ENCODE measurements around the gene SMAP2. TPM values are rescaled to one million over a fixed set of nuclear protein-coding genes. Genes with fewer than 3 reads are reported as not detected.

SMAP2 gene
- polyA plus RNA-seq, 3 donors from 2014 or later, result 166 to 280 (median 170) TPM

GRCh38 chr1:40353082-40353481 lies 20.4 kb upstream of the SMAP2 start:
- no peaks in the 10 kb centered on the region for H3K9me3 Mint-ChIP-seq
- H3K4me1 Mint-ChIP-seq, result no peaks in the 10 kb centered on the region
- no peak overlapping the region for H3K4me3 Mint-ChIP-seq
- no peaks in the 10 kb centered on the region for H3K36me3 Mint-ChIP-seq
- H3K27ac Mint-ChIP-seq, result no peak overlapping the region
- no peak for DNase-seq
- peaks cover 0 to 1% (median 0%) of the 10 kb centered on the region in 3 donors for H3K27me3 Mint-ChIP-seq (ENCODE audit: low read depth in 3 of 3)

GRCh38 chr1:40357625-40358024 lies 15.9 kb upstream of the SMAP2 start:
- H3K4me3 Mint-ChIP-seq, result no peak overlapping the region
- H3K9me3 Mint-ChIP-seq, result peaks cover 0 to 8% (median 2%) of the 10 kb centered on the region in 6 donors
- H3K36me3 Mint-ChIP-seq, result peaks cover 0 to 4% (median 0%) of the 10 kb centered on the region in 3 donors
- peaks cover 0 to 4% (median 0%) of the 10 kb centered on the region in 3 donors for H3K27me3 Mint-ChIP-seq (ENCODE audit: low read depth in 3 of 3)
- no peak for DNase-seq
- H3K4me1 Mint-ChIP-seq, result no peaks in the 10 kb centered on the region
- no peak overlapping the region for H3K27ac Mint-ChIP-seq

DNA sequence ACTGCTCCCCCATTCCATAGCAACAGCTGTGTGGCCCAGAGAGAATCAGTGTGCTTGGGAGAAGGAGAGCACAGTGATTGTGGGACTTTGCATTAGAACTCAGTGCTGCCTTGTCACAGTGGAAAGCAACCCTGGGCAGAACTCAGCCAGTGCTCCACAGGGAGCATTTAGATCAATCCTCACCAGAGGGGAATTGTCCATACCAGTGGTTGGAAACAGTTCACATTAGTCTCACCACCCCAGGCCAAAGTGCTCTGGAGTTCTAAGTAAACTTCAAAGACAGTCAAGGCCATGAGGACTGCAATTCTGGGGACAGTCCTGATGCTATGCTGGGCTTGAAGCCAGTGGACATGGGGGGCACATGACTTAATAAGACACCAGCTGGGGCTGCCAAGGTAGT lies 12.9 kb upstream of the SMAP2 start:
- H3K36me3 Mint-ChIP-seq, result peaks cover 0 to 4% (median 0%) of the 10 kb centered on the region in 3 donors
- no peak overlapping the region for H3K4me3 Mint-ChIP-seq
- no peak overlapping the region for H3K27ac Mint-ChIP-seq

DNA sequence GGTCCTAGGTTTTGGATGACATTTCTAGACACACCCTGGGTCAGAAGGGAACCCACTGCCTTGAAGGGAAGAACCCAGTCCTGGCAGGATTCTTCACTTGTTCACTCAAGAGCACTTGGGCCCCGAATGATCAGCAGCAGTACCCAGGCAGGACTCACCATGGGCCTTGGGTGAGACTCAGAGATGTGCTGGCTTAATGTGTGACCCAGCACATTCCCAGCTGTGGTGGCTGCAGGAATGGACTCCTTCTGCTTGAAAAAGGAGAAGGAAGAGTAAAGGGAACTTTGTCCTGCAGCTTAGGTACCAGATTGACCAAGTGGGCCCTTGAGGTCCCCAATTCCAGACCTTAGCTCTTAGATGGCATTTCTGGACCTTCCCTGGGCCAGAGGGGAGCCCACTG lies 12.3 kb upstream of the SMAP2 start:
- Mint-ChIP-seq H3K27ac (no peak overlapping the region), H3K36me3 (peaks cover 0 to 4% (median 0%) of the 10 kb centered on the region in 3 donors), H3K4me3 (no peak overlapping the region), H3K9me3 (peaks cover 0 to 8% (median 2%) of the 10 kb centered on the region in 6 donors), H3K27me3 (ENCODE audit: low read depth in 3 of 3) (peaks cover 2 to 10% (median 6%) of the 10 kb centered on the region in 3 donors), H3K4me1 (no peaks in the 10 kb centered on the region)
- DNase-seq, result no peak

More for the DNA sequence above, 12.9 kb upstream of the SMAP2 start:
- Mint-ChIP-seq H3K27me3 (ENCODE audit: low read depth in 3 of 3) (peaks cover 2 to 8% (median 6%) of the 10 kb centered on the region in 3 donors), H3K4me1 (no peaks in the 10 kb centered on the region), H3K9me3 (peaks cover 0 to 8% (median 2%) of the 10 kb centered on the region in 6 donors)
- no peak for DNase-seq

DNA sequence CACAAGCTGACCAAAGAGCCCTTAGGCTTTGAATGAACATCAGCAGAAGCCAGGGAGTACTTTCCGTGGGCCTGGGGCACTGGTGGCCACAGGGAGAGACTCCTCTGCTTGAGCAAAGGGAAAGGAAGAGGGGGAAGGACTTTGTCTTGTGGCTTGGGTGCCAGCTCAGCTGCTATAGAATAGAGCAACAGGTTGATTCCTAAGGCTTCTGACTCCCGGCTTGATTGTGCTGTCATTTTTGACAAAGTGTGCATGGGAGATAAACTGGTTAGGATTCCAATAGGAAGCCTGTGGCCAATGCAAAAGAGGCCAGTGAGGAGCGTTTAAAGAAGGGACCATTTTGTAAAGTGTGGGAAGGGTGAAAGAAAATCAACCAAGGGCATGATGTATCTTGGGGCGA lies 11.9 kb upstream of the SMAP2 start:
- no peak for DNase-seq
- Mint-ChIP-seq H3K4me3 (no peak overlapping the region), H3K4me1 (no peaks in the 10 kb centered on the region), H3K27me3 (ENCODE audit: low read depth in 3 of 3) (peaks cover 2 to 10% (median 6%) of the 10 kb centered on the region in 3 donors), H3K9me3 (peaks cover 0 to 8% (median 2%) of the 10 kb centered on the region in 6 donors), H3K27ac (no peak overlapping the region), H3K36me3 (peaks cover 0 to 4% (median 0%) of the 10 kb centered on the region in 3 donors)

DNA sequence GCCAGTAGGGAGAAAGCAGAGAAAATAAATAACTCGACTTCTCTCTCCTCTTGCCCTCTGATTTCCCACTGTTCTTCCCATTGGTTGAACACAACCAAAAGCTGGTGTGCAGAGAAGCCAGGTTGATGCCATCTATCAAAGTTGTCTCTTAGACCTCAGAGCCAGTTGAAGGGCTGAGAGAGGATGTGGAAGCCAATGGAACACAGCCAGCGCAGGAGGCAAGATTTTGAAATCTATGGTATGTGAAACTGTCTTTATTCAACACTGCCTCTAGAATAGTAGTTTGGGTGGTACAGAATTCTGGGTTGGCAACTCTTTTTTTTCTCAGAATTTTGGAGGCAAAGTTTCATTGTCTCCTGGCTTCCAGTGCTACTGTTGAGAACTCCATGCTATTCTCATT lies 11.3 kb upstream of the SMAP2 start:
- H3K27me3 Mint-ChIP-seq (ENCODE audit: low read depth in 3 of 3), result peaks cover 2 to 10% (median 6%) of the 10 kb centered on the region in 3 donors
- no peak overlapping the region for H3K27ac Mint-ChIP-seq
- no peak overlapping the region for H3K4me3 Mint-ChIP-seq
- DNase-seq, result no peak
- H3K36me3 Mint-ChIP-seq, result peaks cover 0 to 4% (median 0%) of the 10 kb centered on the region in 3 donors
- H3K4me1 Mint-ChIP-seq, result no peaks in the 10 kb centered on the region
- H3K9me3 Mint-ChIP-seq, result peaks cover 0 to 8% (median 2%) of the 10 kb centered on the region in 6 donors

- H3K4me3 Mint-ChIP-seq, result no peak overlapping the region
- peaks cover 2 to 10% (median 6%) of the 10 kb centered on the region in 3 donors for H3K27me3 Mint-ChIP-seq (ENCODE audit: low read depth in 3 of 3)
- H3K4me1 Mint-ChIP-seq, result no peaks in the 10 kb centered on the region
- DNase-seq, result no peak
- H3K27ac Mint-ChIP-seq, result peak overlapping the region in 1 of 6 donors; percentile 0
- peaks cover 0 to 4% (median 0%) of the 10 kb centered on the region in 3 donors for H3K36me3 Mint-ChIP-seq
- H3K9me3 Mint-ChIP-seq, result peaks cover 0 to 8% (median 2%) of the 10 kb centered on the region in 6 donors
These were observed 10.8 kb upstream of the SMAP2 start for GRCh38 chr1:40362699-40363098.

GRCh38 chr1:40363721-40364120 lies 9.8 kb upstream of the SMAP2 start:
- Mint-ChIP-seq H3K27ac (no peak overlapping the region), H3K4me3 (no peak overlapping the region), H3K4me1 (no peaks in the 10 kb centered on the region), H3K36me3 (peaks cover 0 to 4% (median 0%) of the 10 kb centered on the region in 3 donors), H3K9me3 (peaks cover 0 to 7% (median 2%) of the 10 kb centered on the region in 6 donors), H3K27me3 (ENCODE audit: low read depth in 3 of 3) (peaks cover 2 to 10% (median 2%) of the 10 kb centered on the region in 3 donors)
- DNase-seq, result no peak

- H3K27me3 Mint-ChIP-seq (ENCODE audit: low read depth in 3 of 3), result peaks cover 9 to 20% (median 13%) of the 10 kb centered on the region in 3 donors
- H3K4me1 Mint-ChIP-seq, result peaks cover 31 to 50% of the 10 kb centered on the region in 2 donors
- H3K9me3 Mint-ChIP-seq, result no peaks in the 10 kb centered on the region
- H3K4me3 Mint-ChIP-seq, result peak overlapping the region; percentile 15 to 26 (median 18)
- peak overlapping the region in 3 of 6 donors; percentile 41 to 99 (median 47) for H3K27ac Mint-ChIP-seq
- DNase-seq, result no peak
- H3K36me3 Mint-ChIP-seq, result peaks cover 4 to 6% (median 4%) of the 10 kb centered on the region in 3 donors
These were observed 1.7 kb upstream of the SMAP2 start for GRCh38 chr1:40371707-40372258.

GRCh38 chr1:40372658-40373322 lies 737 bp upstream of the SMAP2 start:
- Mint-ChIP-seq H3K9me3 (no peaks in the 10 kb centered on the region), H3K27ac (peak overlapping the region; percentile 82 to 99 (median 93)), H3K27me3 (ENCODE audit: low read depth in 3 of 3) (peaks cover 9 to 20% (median 13%) of the 10 kb centered on the region in 3 donors), H3K4me3 (peak overlapping the region; percentile 88 to 89 (median 88)), H3K36me3 (peaks cover 4 to 6% (median 4%) of the 10 kb centered on the region in 3 donors), H3K4me1 (peaks cover 39 to 58% of the 10 kb centered on the region in 2 donors)
- no peak for DNase-seq

DNA sequence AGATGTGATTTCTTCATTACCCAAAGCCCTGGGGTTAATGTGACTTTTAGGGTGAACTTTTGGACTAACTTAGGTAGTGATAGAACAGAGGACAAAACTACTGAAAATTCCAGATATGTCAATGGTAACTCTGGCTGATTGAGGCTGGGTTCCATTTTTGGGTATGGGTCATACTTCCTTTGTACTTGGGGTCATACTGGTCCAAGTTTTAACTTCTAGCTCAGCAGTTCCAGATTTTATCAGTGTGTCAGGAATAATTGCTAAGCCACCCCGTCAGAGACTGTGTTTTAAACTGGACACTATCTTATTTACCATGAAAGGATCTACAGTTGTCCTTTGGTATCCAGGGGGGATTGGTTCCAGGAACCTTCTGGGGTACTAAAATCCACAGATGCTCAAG lies 4.0 kb downstream of the SMAP2 start:
- Mint-ChIP-seq H3K36me3 (peaks cover 4 to 10% (median 6%) of the 10 kb centered on the region in 3 donors), H3K9me3 (no peaks in the 10 kb centered on the region), H3K27ac (peak overlapping the region in 5 of 6 donors; percentile 50 to 84 (median 71)), H3K27me3 (ENCODE audit: low read depth in 3 of 3) (peaks cover 9 to 18% (median 15%) of the 10 kb centered on the region in 3 donors), H3K4me3 (peak overlapping the region in 3 of 5 donors; percentile 9 to 57 (median 39)), H3K4me1 (peaks cover 74 to 88% of the 10 kb centered on the region in 2 donors)
- no peak for DNase-seq

DNA sequence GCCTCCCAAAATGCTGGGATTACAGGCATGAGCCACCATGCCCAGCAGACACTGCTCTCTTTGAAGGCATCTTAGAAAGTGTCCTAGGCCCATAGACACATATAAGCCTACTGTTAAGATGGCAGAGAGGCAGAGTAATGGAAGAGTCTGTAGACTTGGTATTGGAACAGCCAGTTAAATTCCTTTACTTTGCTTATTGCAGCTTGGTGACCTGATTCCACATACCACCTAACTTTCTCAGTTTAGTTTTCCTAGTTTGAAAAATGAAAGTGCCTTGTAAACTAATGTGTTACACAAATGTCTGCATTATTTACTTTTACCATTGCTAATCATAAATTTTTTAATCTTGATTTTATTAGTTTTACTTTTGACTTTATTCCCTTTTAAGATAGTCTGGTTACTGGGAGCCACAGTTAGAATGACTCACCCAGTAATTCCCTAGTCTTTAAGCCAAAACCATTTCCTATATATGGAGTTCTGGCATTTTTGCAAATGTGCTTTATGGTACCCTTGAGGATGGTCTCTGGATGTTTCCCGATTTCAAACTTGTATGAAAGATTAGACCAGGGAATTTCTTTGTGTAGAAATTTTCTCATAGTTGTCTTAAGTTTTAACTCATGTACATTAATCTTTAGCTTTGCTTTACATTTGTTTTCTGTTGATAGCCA lies 6.4 kb downstream of the SMAP2 start:
- no peaks in the 10 kb centered on the region for H3K9me3 Mint-ChIP-seq

DNA sequence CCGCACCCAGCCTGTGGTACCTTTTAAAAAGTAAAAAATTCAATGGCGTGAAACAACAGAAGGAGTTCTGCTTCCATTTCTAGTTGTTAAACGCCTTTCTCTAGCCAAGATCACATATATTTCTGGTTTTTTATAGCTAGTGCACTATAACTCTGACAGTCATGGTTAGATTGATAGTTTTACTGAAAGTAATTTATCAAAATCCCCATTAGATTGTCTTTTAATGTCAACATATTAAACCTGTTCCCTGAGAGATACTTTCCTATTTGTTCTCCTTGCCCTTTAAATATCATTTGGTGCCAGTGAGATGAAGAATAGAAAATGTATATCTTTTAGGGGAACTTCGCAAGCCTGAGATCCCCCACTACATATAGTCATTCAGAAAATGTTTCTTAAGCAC lies 7.3 kb downstream of the SMAP2 start:
- Mint-ChIP-seq H3K9me3 (no peaks in the 10 kb centered on the region), H3K27ac (peak overlapping the region; percentile 97 to 100 (median 99)), H3K36me3 (peaks cover 0 to 10% (median 4%) of the 10 kb centered on the region in 3 donors), H3K4me1 (peaks cover 84 to 93% of the 10 kb centered on the region in 2 donors), H3K4me3 (peak overlapping the region; percentile 62 to 75 (median 70)), H3K27me3 (ENCODE audit: low read depth in 3 of 3) (peaks cover 0 to 7% (median 7%) of the 10 kb centered on the region in 3 donors)
- no peak for DNase-seq

More for the DNA sequence above, 6.4 kb downstream of the SMAP2 start:
- H3K36me3 Mint-ChIP-seq, result peaks cover 0 to 10% (median 4%) of the 10 kb centered on the region in 3 donors
- H3K4me1 Mint-ChIP-seq, result peaks cover 81 to 93% of the 10 kb centered on the region in 2 donors
- DNase-seq, result no peak
- H3K27me3 Mint-ChIP-seq (ENCODE audit: low read depth in 3 of 3), result peaks cover 0 to 6% (median under 1%) of the 10 kb centered on the region in 3 donors
- no peak overlapping the region for H3K4me3 Mint-ChIP-seq
- peak overlapping the region in 4 of 6 donors; percentile 22 to 60 (median 40) for H3K27ac Mint-ChIP-seq
